ENCODE results near the gene PRR16.

GRCh38 chr5:120624021-120624563 is 160.0 kb downstream of the PRR16 start:
- no peak for TF ChIP-seq PATZ1 (CRISPR knock-in tag; IDR thresholded peaks at IDR 0.05; ENCODE audit: borderline replicate concordance)
- TF ChIP-seq CSDC2 (CRISPR knock-in tag; IDR thresholded peaks at IDR 0.05), result no peak
- no peak for TF ChIP-seq ZNF8 (CRISPR knock-in tag; IDR thresholded peaks at IDR 0.05)
- TF ChIP-seq TOX (CRISPR knock-in tag; IDR thresholded peaks at IDR 0.05; ENCODE audit: borderline replicate concordance), result no peak
- TF ChIP-seq CSRNP3 (CRISPR knock-in tag; IDR thresholded peaks at IDR 0.05), result no peak
- no peak for TF ChIP-seq GLIS3 (CRISPR knock-in tag; IDR thresholded peaks at IDR 0.05)
- TF ChIP-seq BACH2 (CRISPR knock-in tag; IDR thresholded peaks at IDR 0.05; ENCODE audit: borderline replicate concordance), result no peak
- TF ChIP-seq ZNF70 (CRISPR knock-in tag; IDR thresholded peaks at IDR 0.05), result no peak
- TF ChIP-seq TSHZ2 (CRISPR knock-in tag; IDR thresholded peaks at IDR 0.05), result no peak
- TF ChIP-seq PPARA (CRISPR knock-in tag; IDR thresholded peaks at IDR 0.05; ENCODE audit: borderline replicate concordance), result no peak
- 0 out of 2 replicates have a peak, but pooled peaks have one; percentile 18 for TF ChIP-seq ISL1 (CRISPR knock-in tag; IDR thresholded peaks at IDR 0.05)
